Mucosa of descending colon (tissue), 3 donors: ENCODE results near the gene TNFRSF6B. TPM values are rescaled to one million over a fixed set of nuclear protein-coding genes. Genes with fewer than 3 reads are reported as not detected.
"Not testable (repeated sequence)": the region's sequence is repeated elsewhere in the genome, so short reads cannot be mapped to it uniquely, and the experiment has no call there.

Experiments used
- ATAC-seq: fragments of 200-7000 bp; cut with Tn5 transposase; one replicate; pipeline ENCODE4 v1.9.1; 2020; ENCODE audit warnings: mild to moderate bottlenecking, moderate library complexity
- DNase-seq, 3 donors: peaks; one replicate each; pipeline ENCODE4 v3.0.0-alpha.2; 2020
- H3K36me3 ChIP-seq: fragments of 200-600 bp; one replicate; pipeline ENCODE4 v1.8.0; 2021; ENCODE audit warnings: low read depth, mild to moderate bottlenecking
- H3K4me1 ChIP-seq: fragments of 200-600 bp; one replicate; pipeline ENCODE4 v1.8.0; 2021; ENCODE audit warnings: low read depth, mild to moderate bottlenecking
- H3K4me3 ChIP-seq: fragments of 200-600 bp; one replicate; pipeline ENCODE4 v1.8.0; 2021; ENCODE audit warnings: mild to moderate bottlenecking
- H3K9me3 ChIP-seq: fragments of 200-600 bp; one replicate; pipeline ENCODE4 v1.8.0; 2021; ENCODE audit warnings: mild to moderate bottlenecking
- intact Hi-C, 2 donors: fragments of 100-400 bp; cut with DNase I in 1 of 2; cut with micrococcal nuclease in 1 of 2; formaldehyde crosslinking; loops; one replicate each; pipeline versions ENCODE4 v1.11.0 to v1.11.1; 2022; cut with DNase I, micrococcal nuclease
- total RNA-seq, 3 donors: library from RNA; stranded (reverse); fragmentation: NEBNext Ultra II Directional in 2 of 3; extraction: Animal tissue kit (Norgen Biotek cat#: 25700) in 2 of 3; gene quantifications; one replicate each; pipeline versions ENCODE4 v1.2.1 to v1.2.4, GENCODE V29; 2021 to 2023
- TF ChIP-seq, protein P1 (sequence below): fragments of 200-600 bp; IDR thresholded peaks from one replicate; pipeline ENCODE4 v1.8.0; 2022; ENCODE audit warnings: antibody characterized with exemption, mild to moderate bottlenecking
- donor health status: DM: no; HTN: no; CAD: no; lungs with moderate emphysema.
- donor health status: DM: no; HTN: no; CAD: no.
- donor health status: DM: no; HTN: yes; CAD: no.

TNFRSF6B gene
- total RNA-seq, 3 donors from 2014 or later, result 19.7 TPM; not detected in 2

DNA sequence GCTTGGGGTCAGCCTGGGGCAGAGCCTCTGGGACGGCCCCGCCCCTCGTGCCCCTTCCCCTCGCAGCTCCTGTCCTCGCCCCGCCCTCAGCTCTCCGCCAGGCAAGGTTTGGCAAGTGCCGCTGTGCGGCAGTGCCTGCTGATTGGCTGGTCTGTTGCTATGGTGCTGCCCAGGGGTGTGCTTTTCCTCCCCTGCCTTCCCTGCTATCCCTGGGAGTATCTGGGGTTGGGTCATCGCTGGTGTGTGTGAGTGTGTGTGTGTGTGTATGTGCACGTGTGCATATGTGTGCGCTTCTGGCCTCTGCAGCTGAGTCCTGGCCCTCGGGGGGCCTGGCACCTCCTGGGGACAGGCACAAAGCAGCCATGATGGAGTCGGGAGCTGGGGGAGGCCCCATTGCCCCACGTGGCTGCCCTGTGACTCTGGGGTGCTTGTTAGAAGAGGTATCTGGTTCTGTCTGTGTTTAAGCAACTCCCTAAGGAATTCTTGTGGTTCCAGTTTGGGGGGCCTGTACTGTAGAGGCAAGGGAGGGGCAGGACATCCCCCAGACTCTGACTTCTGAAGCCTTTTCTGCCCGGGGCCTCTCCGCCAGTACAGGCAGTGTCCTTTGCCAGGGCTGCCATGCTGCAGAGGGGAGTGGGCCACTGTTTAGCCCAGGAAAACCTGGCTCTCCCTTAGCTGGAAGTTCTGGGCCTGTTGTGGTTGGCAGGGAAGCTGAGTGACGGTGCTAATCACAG lies 31.4 kb upstream of the TNFRSF6B start:
- intact Hi-C loops, result no loop called here
- Histone ChIP-seq H3K4me3 (no peak overlapping the region), H3K9me3 (no peaks in the 10 kb centered on the region), H3K36me3 (no peaks in the 10 kb centered on the region), H3K4me1 (no peaks in the 10 kb centered on the region)
- TF ChIP-seq, protein P1, sequence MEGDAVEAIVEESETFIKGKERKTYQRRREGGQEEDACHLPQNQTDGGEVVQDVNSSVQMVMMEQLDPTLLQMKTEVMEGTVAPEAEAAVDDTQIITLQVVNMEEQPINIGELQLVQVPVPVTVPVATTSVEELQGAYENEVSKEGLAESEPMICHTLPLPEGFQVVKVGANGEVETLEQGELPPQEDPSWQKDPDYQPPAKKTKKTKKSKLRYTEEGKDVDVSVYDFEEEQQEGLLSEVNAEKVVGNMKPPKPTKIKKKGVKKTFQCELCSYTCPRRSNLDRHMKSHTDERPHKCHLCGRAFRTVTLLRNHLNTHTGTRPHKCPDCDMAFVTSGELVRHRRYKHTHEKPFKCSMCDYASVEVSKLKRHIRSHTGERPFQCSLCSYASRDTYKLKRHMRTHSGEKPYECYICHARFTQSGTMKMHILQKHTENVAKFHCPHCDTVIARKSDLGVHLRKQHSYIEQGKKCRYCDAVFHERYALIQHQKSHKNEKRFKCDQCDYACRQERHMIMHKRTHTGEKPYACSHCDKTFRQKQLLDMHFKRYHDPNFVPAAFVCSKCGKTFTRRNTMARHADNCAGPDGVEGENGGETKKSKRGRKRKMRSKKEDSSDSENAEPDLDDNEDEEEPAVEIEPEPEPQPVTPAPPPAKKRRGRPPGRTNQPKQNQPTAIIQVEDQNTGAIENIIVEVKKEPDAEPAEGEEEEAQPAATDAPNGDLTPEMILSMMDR, result no peak
- peak; percentile 8 for ATAC-seq
- no peak for DNase-seq

DNA sequence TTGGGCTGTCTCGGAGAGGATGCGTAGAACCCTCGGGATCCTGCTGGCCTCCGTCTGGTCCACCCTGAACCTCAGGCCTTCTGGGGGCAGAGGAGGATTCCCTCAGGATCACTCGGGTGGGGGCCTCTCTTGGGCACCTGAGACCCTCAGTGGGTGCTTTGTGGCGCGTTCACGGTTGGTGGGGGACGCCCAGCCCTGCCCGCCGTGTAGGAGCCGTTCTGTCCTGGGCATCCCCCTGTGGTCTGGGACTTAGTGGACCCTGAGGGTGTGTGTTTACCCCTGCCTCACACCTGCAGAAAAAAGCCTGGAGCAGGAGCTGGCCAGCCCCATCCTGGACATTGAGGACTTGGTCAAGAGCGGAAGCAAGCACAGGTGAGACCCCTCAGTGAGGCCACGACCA lies 30.7 kb upstream of the TNFRSF6B start:
- Histone ChIP-seq H3K4me1 (no peaks in the 10 kb centered on the region), H3K4me3 (no peak overlapping the region), H3K9me3 (no peaks in the 10 kb centered on the region), H3K36me3 (no peaks in the 10 kb centered on the region)
- ATAC-seq (no peak), DNase-seq (no peak)
- intact Hi-C loops, result no loop called here
- TF ChIP-seq, protein P1, result no peak

DNA sequence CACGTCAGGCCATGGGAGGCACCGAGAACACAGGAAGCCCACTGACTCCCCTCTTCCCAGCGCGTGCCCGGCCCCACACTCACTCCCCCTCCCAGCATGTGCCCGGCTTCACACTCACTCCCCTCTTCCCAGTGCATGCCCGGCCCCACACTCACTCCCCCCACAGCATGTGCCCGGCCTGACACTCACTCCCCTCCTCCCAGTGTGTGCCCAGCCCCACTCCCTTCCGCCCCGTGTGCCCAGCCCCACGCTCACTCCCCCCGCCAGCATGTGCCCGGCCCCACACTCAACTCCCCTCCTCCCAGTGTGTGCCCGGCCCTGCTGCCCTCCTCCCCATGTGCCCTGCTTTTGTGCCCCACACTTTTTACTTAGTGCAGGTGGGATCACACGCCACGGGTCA lies 28.6 kb upstream of the TNFRSF6B start:
- Histone ChIP-seq H3K4me3 (no peak overlapping the region), H3K36me3 (no peaks in the 10 kb centered on the region), H3K4me1 (no peaks in the 10 kb centered on the region), H3K9me3 (no peaks in the 10 kb centered on the region)
- no peak for DNase-seq
- no peak for ATAC-seq
- TF ChIP-seq, protein P1, result no peak
- intact Hi-C loops, result no loop called here

DNA sequence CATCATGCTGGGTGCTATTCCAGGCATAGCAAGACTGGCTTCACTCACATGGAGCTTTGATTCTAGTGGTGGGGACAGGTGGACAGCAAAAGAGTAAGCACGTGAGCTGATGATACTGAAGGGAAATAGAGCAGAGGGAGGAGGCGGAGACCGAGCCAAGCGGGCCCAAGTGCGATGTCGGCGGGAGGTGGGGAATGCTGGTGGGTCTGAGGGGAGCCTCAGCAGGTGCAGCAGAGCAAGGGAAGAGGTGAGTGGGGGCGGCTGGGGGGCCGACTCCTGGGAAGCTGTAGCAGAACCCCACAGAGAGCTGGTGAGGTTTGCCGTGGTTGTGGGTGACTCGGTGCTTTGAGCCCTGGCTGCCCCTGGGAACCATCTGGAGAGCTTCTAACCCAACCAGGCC lies 28.1 kb upstream of the TNFRSF6B start:
- no peaks in the 10 kb centered on the region for H3K4me1 ChIP-seq
- DNase-seq, result no peak
- intact Hi-C loops, result no loop called here
- TF ChIP-seq, protein P1, result no peak
- H3K9me3 ChIP-seq, result no peaks in the 10 kb centered on the region
- H3K36me3 ChIP-seq, result no peaks in the 10 kb centered on the region
- ATAC-seq, result no peak
- H3K4me3 ChIP-seq, result no peak overlapping the region

DNA sequence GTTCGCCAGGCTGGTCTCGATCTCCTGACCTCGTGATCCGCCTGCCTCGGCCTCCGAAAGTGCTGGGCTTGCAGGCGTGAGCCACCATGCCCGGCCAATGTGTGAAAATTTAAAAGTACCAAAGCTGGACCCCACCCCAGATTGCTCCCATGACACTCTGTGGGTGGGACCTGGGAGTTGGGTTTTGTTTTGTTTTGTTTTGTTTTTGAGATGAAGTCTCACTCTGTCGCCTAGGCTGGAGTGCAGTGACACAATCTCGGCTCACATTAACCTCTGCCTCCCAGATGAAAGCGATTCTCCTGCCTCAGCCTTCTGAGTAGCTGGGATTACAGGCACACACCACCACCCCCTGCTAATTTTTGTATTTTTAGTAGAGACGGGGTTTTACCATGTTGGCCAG lies 24.8 kb upstream of the TNFRSF6B start:
- H3K4me3 ChIP-seq, ATAC-seq, DNase-seq, intact Hi-C loops, H3K9me3 ChIP-seq, H3K36me3 ChIP-seq, H3K4me1 ChIP-seq: not testable (repeated sequence)

DNA sequence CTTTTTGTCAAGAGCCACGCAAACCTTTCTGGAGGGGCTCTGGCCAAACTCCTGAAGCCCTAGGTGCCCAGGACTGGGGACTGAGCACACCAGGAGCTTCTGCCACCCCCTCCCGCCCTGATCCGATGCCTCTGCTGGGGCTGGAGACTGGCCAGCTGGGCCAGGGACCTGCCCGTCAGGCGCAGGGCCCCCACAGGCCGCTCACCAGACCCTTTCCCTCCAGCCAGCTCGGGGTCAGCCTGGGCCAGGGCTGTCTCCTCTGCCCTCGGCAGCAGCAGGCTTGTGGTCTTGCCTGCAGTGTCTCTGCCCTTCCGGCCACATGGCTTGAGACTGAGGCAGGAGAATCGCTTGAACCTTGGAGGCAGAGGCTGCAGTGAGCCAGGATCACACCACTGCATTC lies 23.8 kb upstream of the TNFRSF6B start:
- H3K36me3 ChIP-seq, result no peaks in the 10 kb centered on the region
- DNase-seq (no peak), ATAC-seq (no peak)
- TF ChIP-seq, protein P1, result no peak
- H3K9me3 ChIP-seq, result no peaks in the 10 kb centered on the region
- intact Hi-C loops, result no loop called here
- no peak overlapping the region for H3K4me3 ChIP-seq
- H3K4me1 ChIP-seq, result no peaks in the 10 kb centered on the region
